Medulla oblongata (tissue), 1 donor: Measurements from ENCODE around the gene CDV3.

ENCODE experiments used
- DNase-seq: peaks from one replicate; pipeline ENCODE4 v3.0.0-alpha.2; 2015; ENCODE audit errors: extremely low spot score

CDV3 gene

DNA sequence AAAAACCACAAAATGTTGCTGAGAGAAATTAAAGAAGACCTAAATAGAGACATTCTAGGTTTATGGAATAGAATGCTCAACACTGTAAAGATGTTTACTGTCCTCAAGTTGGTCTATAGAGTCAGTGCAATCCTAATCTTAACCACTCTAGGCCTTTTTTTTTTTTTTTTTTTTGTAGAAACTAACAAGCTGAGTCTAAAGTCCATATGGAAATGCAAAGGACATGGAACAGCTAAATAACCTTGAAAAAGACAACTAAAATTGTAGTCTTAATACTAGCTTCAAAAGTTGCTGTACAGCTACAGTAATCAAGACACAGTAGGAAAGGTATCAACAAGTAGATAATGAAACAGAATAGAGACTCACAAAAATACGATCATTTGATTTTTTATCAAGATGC, 32.9 kb downstream of the CDV3 start:
- DNase-seq, result no peak

DNA sequence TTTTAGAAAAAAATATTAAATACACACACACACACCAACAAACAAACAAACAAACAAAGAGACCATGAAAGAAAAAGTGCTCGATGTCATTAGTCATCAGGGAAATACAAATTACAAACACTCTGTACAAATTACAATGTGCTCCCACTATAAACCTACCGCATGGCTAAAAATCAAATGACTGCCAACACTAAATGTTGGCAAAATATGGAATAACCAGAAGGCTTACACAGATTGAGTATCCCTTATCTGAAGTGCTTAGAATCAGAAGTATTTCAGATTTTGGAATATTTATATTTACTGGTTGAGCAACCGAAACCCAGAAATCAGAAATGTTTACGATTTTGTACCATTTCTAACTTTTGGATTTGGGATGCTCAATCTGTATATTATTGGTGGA, 33.4 kb downstream of the CDV3 start:
- DNase-seq, result no peak

- no peak for DNase-seq
Observed at GRCh38 chr3:133607816-133608215, 34.3 kb downstream of the CDV3 start.

DNA sequence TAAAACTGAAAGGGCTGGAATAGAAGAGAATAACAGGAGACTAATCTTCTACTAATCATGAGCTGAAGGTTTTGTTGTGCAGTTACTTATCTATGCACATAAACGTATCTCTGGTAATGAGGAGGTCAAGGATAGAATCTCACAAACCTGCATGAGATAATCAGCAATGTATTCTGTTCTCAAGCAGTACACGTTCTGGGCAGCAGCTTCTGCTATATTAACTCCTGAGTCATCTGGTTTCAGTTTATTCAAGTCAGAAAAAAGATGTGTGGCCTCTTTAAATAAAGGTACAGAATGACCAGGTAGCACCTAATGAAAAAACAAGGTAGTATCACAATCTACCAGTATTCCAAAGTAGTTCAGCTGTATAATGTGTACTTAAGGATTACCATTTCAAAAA, 34.9 kb downstream of the CDV3 start:
- DNase-seq, result no peak

DNA sequence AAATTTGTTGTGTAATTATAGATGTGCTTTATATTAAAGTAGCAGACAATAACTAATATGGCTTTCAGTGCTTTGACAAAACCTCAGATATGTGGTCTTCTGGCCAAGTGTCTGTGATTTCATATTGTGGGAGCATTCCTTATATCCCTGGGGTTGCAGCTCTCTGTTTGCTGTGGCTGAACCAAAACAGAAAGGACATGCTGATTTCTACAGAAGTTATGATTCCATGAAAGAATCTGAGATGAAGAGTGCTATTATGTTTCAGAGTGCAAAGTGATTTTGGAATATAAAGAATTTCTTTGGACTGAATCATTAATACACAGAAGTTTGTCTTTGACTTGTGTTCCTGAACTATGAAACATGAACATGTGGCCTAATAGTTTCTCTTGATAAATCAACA, 36.5 kb downstream of the CDV3 start:
- no peak for DNase-seq

- no peak for DNase-seq
Observed at GRCh38 chr3:133611534-133611933, 38.0 kb downstream of the CDV3 start.

GRCh38 chr3:133620066-133620784, 46.7 kb downstream of the CDV3 start:
- DNase-seq, result no peak

DNA sequence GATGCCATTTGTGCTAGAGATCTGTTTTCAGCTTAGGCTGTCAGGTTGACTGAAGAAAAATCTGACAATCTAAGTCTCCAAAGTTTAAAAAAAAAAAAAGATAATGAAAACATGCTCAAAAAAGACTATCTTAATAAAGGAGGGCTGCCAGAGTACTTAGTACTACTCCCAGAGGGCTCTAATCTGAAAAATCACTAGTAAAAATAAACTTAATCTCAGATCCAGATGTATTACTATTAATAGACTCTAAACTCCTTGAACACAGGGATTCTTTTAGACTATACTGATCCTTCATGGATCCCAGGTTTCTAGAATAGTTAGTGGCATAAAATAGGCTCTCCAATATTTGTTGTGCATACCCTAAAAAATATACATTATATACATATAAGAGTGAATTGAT, 54.3 kb downstream of the CDV3 start:
- DNase-seq, result no peak

- no peak for DNase-seq
Observed at GRCh38 chr3:133629146-133629545, 55.7 kb downstream of the CDV3 start.

DNA sequence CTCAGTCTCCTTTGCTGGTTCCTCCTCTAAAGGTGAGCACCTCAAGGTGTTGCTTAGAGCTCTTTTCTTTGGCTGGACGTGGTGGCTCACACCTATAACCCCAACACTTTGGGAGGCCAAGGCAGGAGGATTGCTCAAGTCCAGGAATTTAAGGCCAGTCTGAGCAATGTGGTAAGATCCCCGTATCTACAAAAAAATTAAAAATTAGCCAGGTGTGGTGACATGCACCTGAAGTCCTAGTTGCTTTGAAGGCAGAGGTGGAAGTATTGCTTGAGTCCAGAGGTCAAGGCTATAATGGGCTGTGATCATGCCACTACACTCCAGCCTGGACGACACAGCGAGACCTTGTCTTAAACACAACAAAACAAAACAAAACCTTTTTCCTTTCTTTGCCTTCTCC, 60.0 kb downstream of the CDV3 start:
- DNase-seq, result no peak
